GM20000 (cell line): ENCODE measurements around the gene CHST8.
"Not testable (repeated sequence)": the region's sequence is repeated elsewhere in the genome, so short reads cannot be mapped to it uniquely, and the experiment has no call there.

Experiments
- DNase-seq: peaks from one replicate; pipeline ENCODE4 v3.0.0; 2012; ENCODE audit warnings: low spot score
- TF ChIP-seq, protein P1 (sequence below): IDR thresholded peaks from 2 replicates; pipeline ENCODE4 v1.5.1; 2012; ENCODE audit warnings: mild to moderate bottlenecking, control low read depth; ENCODE audit errors: extremely low read depth, missing control alignments

Gene CHST8

GRCh38 chr19:33662391-33663092, 40.8 kb downstream of the CHST8 start:
- no peak for DNase-seq
- TF ChIP-seq, protein P1, sequence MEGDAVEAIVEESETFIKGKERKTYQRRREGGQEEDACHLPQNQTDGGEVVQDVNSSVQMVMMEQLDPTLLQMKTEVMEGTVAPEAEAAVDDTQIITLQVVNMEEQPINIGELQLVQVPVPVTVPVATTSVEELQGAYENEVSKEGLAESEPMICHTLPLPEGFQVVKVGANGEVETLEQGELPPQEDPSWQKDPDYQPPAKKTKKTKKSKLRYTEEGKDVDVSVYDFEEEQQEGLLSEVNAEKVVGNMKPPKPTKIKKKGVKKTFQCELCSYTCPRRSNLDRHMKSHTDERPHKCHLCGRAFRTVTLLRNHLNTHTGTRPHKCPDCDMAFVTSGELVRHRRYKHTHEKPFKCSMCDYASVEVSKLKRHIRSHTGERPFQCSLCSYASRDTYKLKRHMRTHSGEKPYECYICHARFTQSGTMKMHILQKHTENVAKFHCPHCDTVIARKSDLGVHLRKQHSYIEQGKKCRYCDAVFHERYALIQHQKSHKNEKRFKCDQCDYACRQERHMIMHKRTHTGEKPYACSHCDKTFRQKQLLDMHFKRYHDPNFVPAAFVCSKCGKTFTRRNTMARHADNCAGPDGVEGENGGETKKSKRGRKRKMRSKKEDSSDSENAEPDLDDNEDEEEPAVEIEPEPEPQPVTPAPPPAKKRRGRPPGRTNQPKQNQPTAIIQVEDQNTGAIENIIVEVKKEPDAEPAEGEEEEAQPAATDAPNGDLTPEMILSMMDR = no peak

- DNase-seq = not testable (repeated sequence)
Observed at GRCh38 chr19:33663316-33663715, 41.6 kb downstream of the CHST8 start.

GRCh38 chr19:33664744-33665143, 43.0 kb downstream of the CHST8 start:
- TF ChIP-seq, protein P1 = no peak

GRCh38 chr19:33665776-33666595, 44.2 kb downstream of the CHST8 start:
- TF ChIP-seq, protein P1 = no peak
- DNase-seq = no peak

More at GRCh38 chr19:33664744-33665143, 43.0 kb downstream of the CHST8 start:
- no peak for DNase-seq

DNA sequence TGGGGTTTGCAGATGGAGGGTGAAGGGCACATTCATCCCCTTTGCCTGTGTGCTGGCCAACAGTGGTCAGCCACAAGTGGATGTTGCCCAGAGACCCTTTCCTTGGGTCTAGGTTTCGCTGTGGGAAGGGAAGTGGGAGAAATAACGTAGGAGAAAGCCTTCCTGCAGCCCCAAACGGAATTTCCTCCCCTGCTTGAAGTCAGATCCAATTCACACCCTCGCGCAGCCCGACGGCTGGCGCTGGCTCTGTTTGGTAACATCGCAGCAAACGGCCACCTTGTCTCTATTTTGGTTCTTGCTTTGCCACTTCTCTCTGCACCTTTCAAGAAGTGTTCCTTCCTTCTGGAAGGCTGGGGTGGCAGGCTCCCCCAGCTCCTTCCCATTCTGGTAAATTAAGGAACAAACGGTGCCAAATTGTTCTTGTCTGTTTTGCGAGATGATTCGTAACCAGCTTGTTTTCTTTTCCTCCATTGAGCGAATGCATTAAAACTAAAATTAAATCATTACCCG, 45.4 kb downstream of the CHST8 start:
- TF ChIP-seq, protein P1 = no peak
- no peak for DNase-seq

GRCh38 chr19:33667881-33668280, 46.1 kb downstream of the CHST8 start:
- no peak for DNase-seq
- TF ChIP-seq, protein P1 = no peak

GRCh38 chr19:33668968-33669367, 47.2 kb downstream of the CHST8 start:
- no peak for DNase-seq
- TF ChIP-seq, protein P1 = no peak

- DNase-seq = no peak
- TF ChIP-seq, protein P1 = no peak
Observed at GRCh38 chr19:33669376-33669775, 47.6 kb downstream of the CHST8 start.
